Measurements from ENCODE around the gene MORF4L1.
"Not testable (repeated sequence)": the region's sequence is repeated elsewhere in the genome, so short reads cannot be mapped to it uniquely, and the experiment has no call there.

MORF4L1 gene

GRCh38 chr15:78900819-78901533 is 28.3 kb downstream of the MORF4L1 start:
- not testable (repeated sequence) for DNase-seq (ENCODE audit: low read depth in 2 of 2)

- not testable (repeated sequence) for DNase-seq (ENCODE audit: low read depth in 2 of 2)
Observed at GRCh38 chr15:78902281-78903032, 29.8 kb downstream of the MORF4L1 start.

GRCh38 chr15:78904599-78905358 is 32.1 kb downstream of the MORF4L1 start:
- no peak for DNase-seq (ENCODE audit: low read depth in 2 of 2)

- DNase-seq (ENCODE audit: low read depth in 2 of 2), result no peak
Observed at GRCh38 chr15:78906316-78906620, 33.6 kb downstream of the MORF4L1 start.

- no peak for DNase-seq (ENCODE audit: low read depth in 2 of 2)
Observed at GRCh38 chr15:78907577-78907976, 34.9 kb downstream of the MORF4L1 start.

- DNase-seq (ENCODE audit: low read depth in 2 of 2), result no peak
Observed at GRCh38 chr15:78909160-78909695, 36.5 kb downstream of the MORF4L1 start.

- no peak for DNase-seq (ENCODE audit: low read depth in 2 of 2)
Observed at GRCh38 chr15:78909791-78910228, 37.1 kb downstream of the MORF4L1 start.

- DNase-seq (ENCODE audit: low read depth in 2 of 2), result no peak
Observed at GRCh38 chr15:78910271-78910670, 37.6 kb downstream of the MORF4L1 start.

GRCh38 chr15:78912316-78912715 is 39.6 kb downstream of the MORF4L1 start:
- no peak for DNase-seq (ENCODE audit: low read depth in 2 of 2)

- DNase-seq (ENCODE audit: low read depth in 2 of 2), result no peak
Observed at GRCh38 chr15:78913012-78913411, 40.3 kb downstream of the MORF4L1 start.

GRCh38 chr15:78914027-78914764 is 41.5 kb downstream of the MORF4L1 start:
- no peak for DNase-seq (ENCODE audit: low read depth in 2 of 2)

GRCh38 chr15:78915341-78916087 is 42.8 kb downstream of the MORF4L1 start:
- no peak for DNase-seq (ENCODE audit: low read depth in 2 of 2)

- DNase-seq (ENCODE audit: low read depth in 2 of 2), result no peak
Observed at GRCh38 chr15:78916088-78916487, 43.4 kb downstream of the MORF4L1 start.

- no peak for DNase-seq (ENCODE audit: low read depth in 2 of 2)
Observed at GRCh38 chr15:78917888-78918287, 45.2 kb downstream of the MORF4L1 start.

GRCh38 chr15:78921517-78921916 is 48.8 kb downstream of the MORF4L1 start:
- DNase-seq (ENCODE audit: low read depth in 2 of 2), result no peak

- no peak for DNase-seq (ENCODE audit: low read depth in 2 of 2)
Observed at GRCh38 chr15:78921940-78922339, 49.2 kb downstream of the MORF4L1 start.

GRCh38 chr15:78922527-78922926 is 49.8 kb downstream of the MORF4L1 start:
- DNase-seq (ENCODE audit: low read depth in 2 of 2), result no peak

GRCh38 chr15:78923015-78923414 is 50.3 kb downstream of the MORF4L1 start:
- DNase-seq (ENCODE audit: low read depth in 2 of 2), result no peak

- no peak for DNase-seq (ENCODE audit: low read depth in 2 of 2)
Observed at GRCh38 chr15:78923480-78924360, 51.0 kb downstream of the MORF4L1 start.

GRCh38 chr15:78925076-78925624 is 52.5 kb downstream of the MORF4L1 start:
- DNase-seq (ENCODE audit: low read depth in 2 of 2), result no peak

All from stimulated activated CD8-positive, alpha-beta memory T cell treated with anti-CD3 and anti-CD28 coated beads, Interleukin-7, amount 100 ng/mL, for 1 hour (primary cell).